Head of caudate nucleus (tissue), 42 donors: ENCODE data around the gene PERM1.
"Not testable (repeated sequence)": the region's sequence is repeated elsewhere in the genome, so short reads cannot be mapped to it uniquely, and the experiment has no call there.

Source experiments
- DNase-seq, 42 donors: peaks; one replicate each; pipeline versions ENCODE4 v3.0.0 to v3.0.0-alpha.2; 2020 to 2021; ENCODE audit warnings: mixed read lengths in 7 of 42
- intact Hi-C: fragments of 100-400 bp; cut with DNase I; formaldehyde crosslinking; loops from one replicate; pipeline ENCODE4 v1.15.0; 2022

The PERM1 gene

GRCh38 chr1:1019122-1019999 lies 37.5 kb upstream of the PERM1 start:
- intact Hi-C loops, result no loop called here
- DNase-seq, result peak; percentile 47 to 94 (median 86)

DNA sequence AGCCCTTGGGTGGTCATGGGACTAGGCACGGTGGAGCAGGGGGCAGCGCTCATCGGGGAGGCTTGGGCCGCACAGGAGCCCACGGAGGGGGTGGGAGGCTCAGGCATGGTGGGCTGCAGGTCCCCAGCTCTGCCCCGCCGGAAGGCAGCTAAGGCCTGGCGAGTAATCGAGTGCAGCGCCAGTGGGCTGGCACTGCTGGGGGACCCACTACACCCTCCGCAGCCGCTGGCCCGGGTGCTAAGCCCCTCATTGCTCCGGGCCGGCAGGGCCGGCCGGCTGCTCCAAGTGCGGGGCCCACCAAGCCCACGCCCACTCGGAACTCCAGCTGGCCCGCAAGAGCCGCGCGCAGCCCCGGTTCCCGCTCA lies 36.4 kb upstream of the PERM1 start:
- intact Hi-C loops, DNase-seq: not testable (repeated sequence)

GRCh38 chr1:1017397-1018320 lies 35.8 kb upstream of the PERM1 start:
- DNase-seq, intact Hi-C loops: not testable (repeated sequence)

- intact Hi-C loops, result no loop called here
- DNase-seq, result peak in 6 of 42 donors; percentile 3 to 63 (median 38)
Measured at GRCh38 chr1:1014799-1015681, 33.1 kb upstream of the PERM1 start.

- peak in 5 of 42 donors; percentile 8 to 39 (median 16) for DNase-seq
Measured at GRCh38 chr1:1013922-1014648, 32.2 kb upstream of the PERM1 start.

DNA sequence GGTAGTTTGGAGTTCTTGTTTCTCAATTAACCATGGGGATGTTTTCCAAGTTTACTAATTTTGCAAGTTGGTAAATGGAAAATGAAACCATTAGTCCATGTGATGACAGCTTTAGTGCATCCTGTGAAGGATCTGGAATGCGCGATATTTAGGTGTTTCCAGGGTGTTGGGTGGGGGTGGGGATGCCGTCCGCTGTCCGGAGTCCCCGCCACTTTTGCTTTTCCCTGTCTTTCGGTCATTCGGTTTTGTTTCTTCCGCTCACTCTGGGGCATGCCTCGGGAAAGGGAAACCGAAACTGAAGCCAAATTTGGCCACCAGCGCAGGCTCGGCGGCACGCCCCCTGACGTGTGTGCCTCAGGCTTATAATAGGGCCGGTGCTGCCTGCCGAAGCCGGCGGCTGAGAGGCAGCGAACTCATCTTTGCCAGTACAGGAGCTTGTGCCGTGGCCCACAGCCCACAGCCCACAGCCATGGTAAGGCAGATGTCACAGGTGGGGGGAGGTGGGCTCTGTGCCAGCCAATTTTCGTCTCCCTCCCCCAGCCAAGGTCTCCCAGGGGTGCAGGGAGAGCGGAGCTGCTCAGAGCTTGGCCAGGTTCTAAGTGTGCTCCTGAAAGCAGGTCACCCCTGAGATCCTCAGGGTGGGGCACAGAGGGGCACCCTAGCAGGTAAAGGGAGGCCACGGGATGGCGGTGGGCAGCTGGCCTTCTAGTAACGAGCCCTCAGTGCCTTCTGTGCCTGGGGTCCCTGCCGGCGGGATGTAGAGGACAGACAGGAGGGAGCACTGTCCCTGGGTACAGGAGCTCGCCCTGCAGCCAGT lies 31.4 kb upstream of the PERM1 start, which contains the start of gene ISG15:
ISG15 (plus strand) TSS at position 393 of the 817 bp plus-strand sequence; CDS start at position 470, 77 bp downstream.
- peak; percentile 63 to 92 (median 80) for DNase-seq
- intact Hi-C loops, result no loop called here

More at GRCh38 chr1:1013922-1014648, 32.2 kb upstream of the PERM1 start:
- intact Hi-C loops, result no loop called here

DNA sequence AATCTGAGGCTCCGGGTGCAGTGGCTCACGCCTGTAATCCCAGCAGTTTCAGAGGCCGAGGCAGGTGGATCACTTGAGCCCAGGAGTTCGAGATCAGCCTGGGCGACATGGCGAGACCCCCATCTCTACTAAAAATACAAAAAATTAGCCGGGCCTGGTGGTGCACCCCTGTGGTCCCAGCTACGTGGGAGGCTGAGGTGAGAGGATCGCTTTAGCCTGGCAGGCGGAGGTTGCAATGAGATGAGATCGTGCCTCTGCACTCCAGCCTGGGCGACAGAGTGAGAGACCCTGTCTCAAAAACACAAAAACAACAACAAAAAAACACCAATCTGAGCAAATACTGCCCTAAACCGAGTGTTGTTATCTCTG lies 30.8 kb upstream of the PERM1 start:
- intact Hi-C loops, result not testable (repeated sequence)

DNA sequence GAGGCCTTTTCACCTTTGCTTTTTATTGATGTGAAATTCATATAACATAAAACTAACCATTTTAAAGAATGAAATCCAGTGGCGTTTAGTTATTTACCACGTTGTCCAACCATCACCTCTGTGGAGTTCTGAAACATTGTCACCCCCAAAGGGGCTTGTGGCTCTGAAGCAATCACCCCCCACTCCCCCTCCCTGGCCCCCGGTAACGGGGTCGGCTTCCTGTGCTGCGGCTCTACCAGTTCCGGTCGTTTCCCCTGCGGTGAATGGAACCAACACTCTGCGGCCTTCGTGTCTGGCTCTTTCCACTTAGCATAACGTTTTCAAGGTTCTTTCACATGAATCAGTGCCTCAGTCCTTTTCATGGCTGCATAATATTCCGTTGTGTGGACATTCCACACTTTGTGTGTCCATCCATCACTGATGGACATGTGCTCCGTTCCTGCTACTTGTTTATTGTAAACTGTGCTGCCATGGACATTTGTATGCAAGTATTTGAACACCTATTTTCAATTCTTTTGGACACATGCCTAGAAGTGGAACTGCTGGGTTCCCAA lies 29.6 kb upstream of the PERM1 start:
- no peak for DNase-seq
- intact Hi-C loops, result no loop called here

More for the DNA sequence above, 30.8 kb upstream of the PERM1 start:
- DNase-seq, result peak in 1 of 42 donors; percentile 16

- DNase-seq, intact Hi-C loops: not testable (repeated sequence)
Measured at GRCh38 chr1:1010131-1010530, 28.2 kb upstream of the PERM1 start.

DNA sequence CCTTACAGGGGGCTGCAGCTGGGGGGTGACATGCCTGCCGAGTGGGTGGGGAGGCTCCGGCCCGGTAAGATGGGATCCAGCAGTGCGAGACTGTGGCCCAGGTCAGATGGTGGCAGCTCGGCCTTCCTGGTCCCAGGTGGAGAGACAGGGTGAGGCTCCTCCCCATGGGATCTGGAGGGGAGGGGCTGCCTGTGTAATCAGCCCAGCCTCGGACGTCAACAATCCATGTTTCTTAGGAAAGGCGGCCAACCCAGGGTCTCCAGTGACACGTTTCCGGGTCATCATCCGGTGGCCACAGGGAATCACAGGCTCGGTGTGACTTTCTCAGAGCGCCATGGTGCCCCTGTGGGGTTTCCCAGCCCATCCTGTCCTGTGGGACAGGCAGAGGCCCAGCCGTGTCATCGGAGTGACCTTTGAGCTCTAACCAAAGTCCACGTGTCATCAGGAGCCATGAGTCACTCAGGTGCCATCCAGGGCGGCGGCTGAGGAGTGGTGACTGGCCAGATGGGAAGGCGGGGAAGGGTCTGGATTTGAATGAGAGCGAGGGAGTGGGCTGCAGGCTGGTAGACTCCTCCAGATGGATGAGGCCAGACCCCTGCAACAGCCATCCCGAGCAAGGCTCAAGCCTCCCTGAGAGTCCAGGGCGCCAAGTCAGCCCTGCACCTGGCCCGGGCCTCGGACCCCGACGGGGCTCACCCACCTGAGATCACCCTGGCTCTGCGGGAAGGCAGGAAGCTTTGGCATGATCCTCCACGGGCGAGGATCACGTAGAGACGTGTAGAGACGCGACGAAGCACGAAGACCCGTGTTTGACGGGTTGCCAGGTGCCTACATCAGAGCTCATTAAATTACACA lies 24.6 kb upstream of the PERM1 start:
- intact Hi-C loops, result no loop called here
- DNase-seq, result no peak

DNA sequence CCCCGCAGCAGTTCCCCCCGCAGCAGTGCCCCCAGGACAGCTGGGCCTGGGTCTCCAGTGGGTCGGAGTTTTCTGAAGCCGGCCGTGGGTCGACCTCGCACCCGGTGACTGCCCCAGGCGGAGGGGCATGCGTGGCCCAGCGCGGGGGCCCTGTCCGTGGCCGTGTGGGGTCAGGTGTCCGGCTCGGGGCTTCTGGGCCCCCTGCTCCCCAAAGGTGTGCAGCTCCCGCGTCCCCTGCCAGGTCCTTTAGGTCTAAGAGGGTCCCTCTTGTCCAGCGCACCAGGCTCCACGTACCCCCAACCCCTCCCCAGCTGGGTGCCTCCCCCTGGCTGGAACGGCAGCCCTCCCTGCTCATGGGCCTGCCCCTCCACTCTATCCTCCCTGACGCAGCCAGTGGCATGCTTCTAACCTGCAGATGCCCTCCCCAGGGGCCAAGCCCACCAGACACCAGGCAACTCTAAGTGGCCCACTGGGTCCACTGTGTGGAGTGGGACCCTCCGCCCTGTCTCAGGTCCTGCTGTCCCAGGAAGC lies 23.9 kb upstream of the PERM1 start:
- DNase-seq, result no peak
- intact Hi-C loops, result no loop called here

- intact Hi-C loops, result no loop called here
Measured at GRCh38 chr1:1004780-1005697, 23.1 kb upstream of the PERM1 start.

DNA sequence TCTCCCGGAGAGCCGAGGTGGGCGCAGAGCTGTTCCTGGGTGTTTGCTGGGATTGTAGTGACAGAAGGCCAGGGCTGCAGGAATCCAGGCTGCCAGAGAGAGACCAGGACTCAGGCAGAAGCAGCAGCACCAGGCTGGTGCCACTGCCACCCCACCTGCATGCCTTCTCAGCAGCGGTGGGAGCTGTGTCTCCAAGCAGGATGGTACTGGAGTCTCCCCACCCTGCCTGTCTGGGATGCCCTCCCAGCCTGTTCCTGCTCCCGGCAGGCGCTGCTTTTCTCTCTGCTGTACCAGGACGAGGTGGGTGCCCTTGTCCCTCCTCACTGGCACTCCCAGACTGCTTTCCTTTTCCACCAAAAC lies 22.5 kb upstream of the PERM1 start:
- intact Hi-C loops, result no loop called here
- DNase-seq, result no peak

More at GRCh38 chr1:1004780-1005697, 23.1 kb upstream of the PERM1 start:
- DNase-seq, result no peak

DNA sequence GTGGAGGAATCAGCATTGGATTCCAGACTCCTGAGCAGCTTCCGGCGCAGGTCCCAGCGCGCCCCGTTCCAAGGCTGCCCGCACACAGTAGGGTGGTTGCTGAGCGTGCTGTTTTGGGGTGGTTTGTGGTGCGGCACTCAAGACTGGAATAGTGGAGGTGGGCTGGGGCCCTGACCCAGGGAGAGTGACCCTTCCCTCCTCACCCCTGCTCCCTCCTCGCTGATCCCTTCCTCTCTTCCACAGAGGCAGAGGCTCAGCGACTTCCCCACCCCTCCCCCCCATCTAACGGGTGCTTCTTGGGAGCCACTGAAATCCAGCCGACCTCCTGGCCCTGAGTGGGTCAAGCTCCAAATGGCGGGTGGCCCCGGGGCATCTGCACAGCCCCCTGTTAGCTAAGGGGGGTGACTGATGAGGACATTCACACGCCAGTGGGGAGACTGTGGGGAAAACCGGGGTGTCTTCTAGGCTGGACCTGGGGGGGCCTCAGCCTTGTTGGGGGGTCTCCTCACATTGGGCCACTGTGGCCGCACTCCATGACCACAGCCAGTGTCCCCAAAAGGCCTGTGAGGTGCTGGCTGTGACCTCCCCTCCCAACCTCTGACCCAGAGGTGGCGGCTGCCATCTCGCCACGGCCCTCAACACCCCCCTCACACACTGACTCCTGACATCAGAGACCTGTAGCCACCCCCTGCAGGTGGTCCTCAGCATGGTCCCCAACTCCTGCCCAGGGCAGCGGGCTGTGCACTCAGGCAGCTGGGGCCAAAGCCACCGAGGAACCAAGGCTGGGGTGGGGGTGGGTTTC lies 21.9 kb upstream of the PERM1 start:
- DNase-seq, result no peak
- intact Hi-C loops, result no loop called here
